ENCODE results near the gene SLC66A3.

DNA sequence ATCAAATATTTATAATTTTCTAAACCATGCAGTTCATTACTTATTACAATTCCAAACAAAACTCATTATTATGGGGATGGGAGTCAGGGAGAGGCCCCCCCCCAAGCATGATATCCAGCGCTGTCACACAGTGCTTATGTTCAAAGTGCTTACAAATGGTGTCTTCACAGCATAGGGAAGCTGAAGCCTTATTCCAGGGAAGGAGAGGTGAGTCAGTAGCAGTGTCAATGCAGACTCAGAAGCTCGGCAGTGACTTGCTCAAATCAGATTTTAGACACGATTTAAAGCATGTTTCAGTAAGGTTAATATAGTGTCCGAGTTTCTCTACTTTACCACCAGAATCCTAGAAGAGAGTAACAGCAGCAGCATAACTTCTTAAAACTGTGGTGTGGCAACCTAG lies 24.6 kb downstream of the SLC66A3 start:
- TF ChIP-seq POLR2AphosphoS5 (IDR thresholded peaks at IDR 0.05; ENCODE audit: low read depth, low read length) (no peak), TAF1 (IDR thresholded peaks at IDR 0.05; ENCODE audit: borderline replicate concordance, low read depth, low read length) (no peak)
